ENCODE results near the gene ECT2L.

DNA sequence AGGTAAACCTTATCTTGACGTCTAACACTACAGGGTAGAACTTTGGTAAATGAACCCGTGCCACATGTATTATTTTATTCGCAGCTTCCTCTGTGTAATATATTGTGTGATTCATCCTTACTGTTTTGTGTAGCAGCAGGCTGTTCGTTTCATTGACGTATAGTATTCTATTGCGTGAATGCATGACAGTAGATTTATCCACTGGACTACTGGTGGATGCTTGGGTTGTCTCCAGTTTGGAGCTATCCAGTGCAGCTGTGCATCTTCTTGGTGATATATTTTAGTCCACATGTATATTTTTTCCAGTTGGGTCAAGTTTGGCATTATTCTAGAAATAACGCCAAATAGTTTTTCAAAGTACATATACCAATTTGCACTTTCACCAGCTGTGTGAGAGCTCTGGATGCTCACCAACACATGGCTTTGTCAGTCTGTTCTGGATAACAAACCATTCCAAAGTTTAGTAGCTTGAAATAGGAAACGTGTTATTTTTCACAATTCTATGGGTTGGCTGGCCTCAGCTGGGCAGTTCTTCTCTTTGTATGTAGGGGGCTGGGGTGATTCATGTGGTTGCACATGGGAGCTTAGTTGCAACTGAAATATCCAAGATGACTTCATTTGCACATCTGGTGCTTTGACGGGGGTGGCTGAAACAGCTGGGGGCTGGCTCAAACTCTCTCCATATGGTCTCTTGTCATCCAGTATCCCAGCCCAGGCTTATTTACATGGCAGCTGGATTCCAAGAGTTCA is 9.3 kb downstream of the ECT2L start:
- TF ChIP-seq POLR2AphosphoS5 (IDR thresholded peaks at IDR 0.05; ENCODE audit: low read depth, low read length) (no peak), TAF1 (IDR thresholded peaks at IDR 0.05; ENCODE audit: low read depth, low read length) (no peak)

All from GM12891 (cell line).